ENCODE data around the gene MAPKAP1.

MAPKAP1 gene

DNA sequence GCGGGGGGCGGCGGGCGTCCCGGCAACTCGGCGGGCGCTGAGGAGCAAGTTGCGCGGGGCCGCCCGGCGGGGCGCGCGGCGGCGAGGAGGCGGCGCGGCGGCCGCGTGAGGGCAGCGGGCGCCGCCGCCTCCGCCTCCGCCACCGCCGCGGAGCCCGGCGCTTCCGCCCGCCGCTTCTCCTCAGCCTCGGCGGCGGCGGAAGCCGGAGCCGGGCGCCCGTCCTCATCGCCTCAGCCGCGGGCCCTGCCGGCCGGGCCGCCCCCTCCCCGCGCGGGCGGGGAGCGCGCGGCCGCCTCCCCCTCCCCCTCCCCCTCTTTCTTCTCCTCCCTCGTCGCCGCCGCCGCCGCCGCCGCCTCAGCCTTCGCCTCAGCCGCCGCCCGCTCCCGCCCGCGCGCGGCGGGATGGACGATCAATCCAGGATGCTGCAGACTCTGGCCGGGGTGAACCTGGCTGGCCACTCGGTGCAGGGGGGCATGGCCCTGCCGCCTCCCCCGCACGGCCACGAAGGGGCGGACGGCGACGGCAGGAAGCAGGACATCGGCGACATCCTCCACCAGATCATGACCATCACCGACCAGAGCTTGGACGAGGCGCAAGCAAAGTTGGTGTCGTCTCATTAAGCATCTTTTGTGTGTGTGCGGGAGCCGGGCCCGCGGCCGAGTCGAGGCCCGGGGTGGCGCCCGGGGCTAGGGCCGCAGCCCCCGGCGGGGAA lies 40.2 kb upstream of the MAPKAP1 start, which contains the start of gene PBX3:
PBX3 (plus strand) TSS at position 321 of the 712 bp plus-strand sequence.
- no peak within 1 kb of the TSS for H4K5ac ChIP-seq (ENCODE audit: low read length)
- H3K56ac ChIP-seq (ENCODE audit: low read length), result peak within 1 kb of the TSS; percentile 95
- H2BK120ac ChIP-seq (ENCODE audit: low read depth, low read length), result peak within 1 kb of the TSS; percentile 56
- no peak within 1 kb of the TSS for H4K8ac ChIP-seq (ENCODE audit: low read depth, low read length)
- H3K36me3 ChIP-seq (ENCODE audit: control insufficient read depth, insufficient read depth, low read length), result no peaks in the 10 kb centered on the region
- peak within 1 kb of the TSS; percentile 91 for H2BK5ac ChIP-seq (ENCODE audit: low read length)
- H3K79me1 ChIP-seq (ENCODE audit: low read length), result no peaks in the 10 kb centered on the region
- H3K27ac ChIP-seq (ENCODE audit: low read depth, low read length), result peak within 1 kb of the TSS; percentile 84
- H3K23ac ChIP-seq (ENCODE audit: low read length), result peak within 1 kb of the TSS; percentile 91
- no peak within 1 kb of the TSS for H2BK15ac ChIP-seq (replicated peaks; ENCODE audit: low read depth)
- peak within 1 kb of the TSS; percentile 86 for H3K18ac ChIP-seq (ENCODE audit: low read length)
- H3K27me3 ChIP-seq (ENCODE audit: insufficient read depth, low read length, poor library complexity), result no peaks in the 10 kb centered on the region
- H2AK5ac ChIP-seq (ENCODE audit: low read length), result no peak within 1 kb of the TSS
- H3K4me2 ChIP-seq (ENCODE audit: low read length), result peak within 1 kb of the TSS; percentile 67
- H3K4ac ChIP-seq (ENCODE audit: low read depth, low read length), result peak within 1 kb of the TSS; percentile 88
- H3K4me3 ChIP-seq (ENCODE audit: low read length), result peak within 1 kb of the TSS; percentile 27
- H3K9ac ChIP-seq (ENCODE audit: low read length), result peak within 1 kb of the TSS; percentile 96
- no CpG with 5 or more reads among the region's 107 CpGs for WGBS (ENCODE audit: extremely low coverage, insufficient coverage, low lambda C conversion rate)
- peak; percentile 74 for DNase-seq
- peaks cover 8% of the 10 kb centered on the region for H3K79me2 ChIP-seq (ENCODE audit: control insufficient read depth, insufficient read depth, low read length)
- H3K4me1 ChIP-seq (ENCODE audit: control insufficient read depth, low read depth, low read length), result peaks cover 3% of the 10 kb centered on the region

DNA sequence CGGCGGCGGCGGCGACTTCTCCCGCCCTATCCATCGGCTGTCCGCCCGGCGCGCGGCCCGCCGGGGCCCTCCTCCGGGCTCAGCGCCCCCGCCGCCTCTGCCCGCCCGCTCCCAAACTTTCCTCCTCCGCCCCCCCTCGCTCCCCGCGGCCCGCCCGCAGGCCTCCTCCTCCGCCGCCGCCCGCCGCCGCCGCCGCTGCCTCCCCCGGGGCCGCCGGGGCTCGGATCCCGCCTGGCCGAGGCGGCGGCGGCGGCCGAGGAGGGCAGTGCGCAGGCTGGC lies 39.7 kb upstream of the MAPKAP1 start:
- no peak overlapping the region for H2BK5ac ChIP-seq (ENCODE audit: low read length)
- H3K9ac ChIP-seq (ENCODE audit: low read length), result peak overlapping the region; percentile 40
- peak overlapping the region; percentile 77 for H3K27ac ChIP-seq (ENCODE audit: low read depth, low read length)
- H2AK5ac ChIP-seq (ENCODE audit: low read length), result no peak overlapping the region
- no peak overlapping the region for H3K4me2 ChIP-seq (ENCODE audit: low read length)
- H4K5ac ChIP-seq (ENCODE audit: low read length), result no peak overlapping the region
- H3K79me2 ChIP-seq (ENCODE audit: control insufficient read depth, insufficient read depth, low read length), result peaks cover 8% of the 10 kb centered on the region
- H3K27me3 ChIP-seq (ENCODE audit: insufficient read depth, low read length, poor library complexity), result no peaks in the 10 kb centered on the region
- no peak overlapping the region for H4K8ac ChIP-seq (ENCODE audit: low read depth, low read length)
- H3K36me3 ChIP-seq (ENCODE audit: control insufficient read depth, insufficient read depth, low read length), result no peaks in the 10 kb centered on the region
- DNase-seq, result no peak
- H3K79me1 ChIP-seq (ENCODE audit: low read length), result no peaks in the 10 kb centered on the region
- H3K4me1 ChIP-seq (ENCODE audit: control insufficient read depth, low read depth, low read length), result peaks cover 3% of the 10 kb centered on the region
- no peak overlapping the region for H3K56ac ChIP-seq (ENCODE audit: low read length)
- peak overlapping the region; percentile 88 for H3K4ac ChIP-seq (ENCODE audit: low read depth, low read length)
- H2BK15ac ChIP-seq (replicated peaks; ENCODE audit: low read depth), result no peak overlapping the region
- no CpG with 5 or more reads among the region's 46 CpGs for WGBS (ENCODE audit: extremely low coverage, insufficient coverage, low lambda C conversion rate)
- H3K18ac ChIP-seq (ENCODE audit: low read length), result peak overlapping the region; percentile 86
- H3K23ac ChIP-seq (ENCODE audit: low read length), result no peak overlapping the region
- H3K4me3 ChIP-seq (ENCODE audit: low read length), result no peak overlapping the region
- no peak overlapping the region for H2BK120ac ChIP-seq (ENCODE audit: low read depth, low read length)

DNA sequence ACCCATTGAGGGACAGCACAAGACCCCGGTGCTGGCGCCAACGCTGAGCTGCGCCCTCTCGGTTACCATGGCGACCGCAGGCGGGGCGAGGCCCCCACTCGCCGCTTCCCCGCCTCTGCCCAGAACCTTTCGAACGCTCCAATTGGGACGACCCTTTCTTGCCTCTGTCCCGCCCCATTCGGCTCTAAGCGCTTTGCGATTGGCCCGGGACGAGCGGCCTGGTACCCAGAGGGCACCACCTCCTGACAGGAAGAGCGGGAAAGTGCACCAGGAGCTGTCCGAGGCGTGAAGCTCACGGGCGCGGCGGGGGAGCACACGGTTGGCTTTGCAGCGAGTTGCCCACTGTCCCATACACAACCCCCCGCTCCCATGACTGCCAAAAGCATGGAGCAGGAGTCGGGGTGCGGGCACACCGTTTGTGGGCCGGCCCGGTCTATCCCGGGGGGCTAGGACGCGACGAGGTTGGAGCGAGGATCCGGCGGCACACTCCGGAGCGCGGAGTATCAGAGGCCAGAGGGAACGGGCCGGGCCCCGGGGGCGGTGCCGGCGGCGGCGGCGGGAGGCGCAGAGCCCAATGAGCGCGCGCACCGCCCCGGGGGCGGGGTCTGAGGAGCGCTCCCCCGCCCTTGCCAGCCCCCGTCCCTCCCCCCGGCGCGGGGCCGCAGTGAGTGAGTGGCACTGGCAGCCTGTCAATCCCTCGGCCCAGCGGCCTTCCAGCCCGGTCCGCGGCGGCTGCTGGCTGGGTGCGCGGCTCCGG lies 39.2 kb upstream of the MAPKAP1 start:
- Histone ChIP-seq H4K8ac (ENCODE audit: low read depth, low read length) (no peak overlapping the region), H3K79me2 (ENCODE audit: control insufficient read depth, insufficient read depth, low read length) (peaks cover 8% of the 10 kb centered on the region), H3K27ac (ENCODE audit: low read depth, low read length) (peak overlapping the region; percentile 77), H3K18ac (ENCODE audit: low read length) (no peak overlapping the region), H2AK5ac (ENCODE audit: low read length) (no peak overlapping the region), H2BK15ac (replicated peaks; ENCODE audit: low read depth) (no peak overlapping the region), H2BK5ac (ENCODE audit: low read length) (peak overlapping the region; percentile 91), H3K79me1 (ENCODE audit: low read length) (no peaks in the 10 kb centered on the region), H3K36me3 (ENCODE audit: control insufficient read depth, insufficient read depth, low read length) (no peaks in the 10 kb centered on the region), H3K23ac (ENCODE audit: low read length) (no peak overlapping the region), H3K4me3 (ENCODE audit: low read length) (no peak overlapping the region), H2BK120ac (ENCODE audit: low read depth, low read length) (no peak overlapping the region), H3K9ac (ENCODE audit: low read length) (peak overlapping the region; percentile 77), H3K4me1 (ENCODE audit: control insufficient read depth, low read depth, low read length) (peaks cover 3% of the 10 kb centered on the region), H3K27me3 (ENCODE audit: insufficient read depth, low read length, poor library complexity) (no peaks in the 10 kb centered on the region), H3K4ac (ENCODE audit: low read depth, low read length) (no peak overlapping the region), H3K4me2 (ENCODE audit: low read length) (peak overlapping the region; percentile 60), H3K56ac (ENCODE audit: low read length) (peak overlapping the region; percentile 95), H4K5ac (ENCODE audit: low read length) (no peak overlapping the region)
- no CpG with 5 or more reads among the region's 79 CpGs for WGBS (ENCODE audit: extremely low coverage, insufficient coverage, low lambda C conversion rate)
- peak; percentile 99 for DNase-seq

DNA sequence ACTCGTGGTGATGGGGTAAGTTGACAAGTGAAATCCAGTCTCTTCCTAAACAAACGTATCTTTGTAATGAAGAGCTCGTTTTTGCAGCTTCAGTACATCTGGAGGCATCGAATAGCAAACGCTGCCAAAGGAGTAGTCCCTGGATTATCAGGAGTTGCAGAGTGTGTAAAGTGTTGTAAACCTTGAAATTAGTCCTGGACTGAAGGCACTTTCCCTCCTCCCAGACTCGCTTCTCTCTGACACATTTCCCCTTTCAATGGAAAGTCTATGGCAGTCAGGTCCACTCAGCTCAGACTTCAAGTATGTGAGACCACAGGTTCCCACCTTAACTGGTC lies 38.6 kb upstream of the MAPKAP1 start:
- H3K4me1 ChIP-seq (ENCODE audit: control insufficient read depth, low read depth, low read length), result peaks cover 3% of the 10 kb centered on the region
- peak overlapping the region; percentile 50 for H3K56ac ChIP-seq (ENCODE audit: low read length)
- no peaks in the 10 kb centered on the region for H3K27me3 ChIP-seq (ENCODE audit: insufficient read depth, low read length, poor library complexity)
- H2BK120ac ChIP-seq (ENCODE audit: low read depth, low read length), result no peak overlapping the region
- peak overlapping the region; percentile 45 for H3K4me2 ChIP-seq (ENCODE audit: low read length)
- no peak overlapping the region for H4K5ac ChIP-seq (ENCODE audit: low read length)
- H3K9ac ChIP-seq (ENCODE audit: low read length), result peak overlapping the region; percentile 21
- no peak overlapping the region for H2BK15ac ChIP-seq (replicated peaks; ENCODE audit: low read depth)
- H3K36me3 ChIP-seq (ENCODE audit: control insufficient read depth, insufficient read depth, low read length), result no peaks in the 10 kb centered on the region
- peaks cover 8% of the 10 kb centered on the region for H3K79me2 ChIP-seq (ENCODE audit: control insufficient read depth, insufficient read depth, low read length)
- H3K79me1 ChIP-seq (ENCODE audit: low read length), result no peaks in the 10 kb centered on the region
- no peak overlapping the region for H2AK5ac ChIP-seq (ENCODE audit: low read length)
- no peak overlapping the region for H3K23ac ChIP-seq (ENCODE audit: low read length)
- H3K4ac ChIP-seq (ENCODE audit: low read depth, low read length), result no peak overlapping the region
- no CpG with 5 or more reads among the region's 6 CpGs for WGBS (ENCODE audit: extremely low coverage, insufficient coverage, low lambda C conversion rate)
- DNase-seq, result no peak
- H2BK5ac ChIP-seq (ENCODE audit: low read length), result no peak overlapping the region
- H3K18ac ChIP-seq (ENCODE audit: low read length), result no peak overlapping the region
- H3K4me3 ChIP-seq (ENCODE audit: low read length), result no peak overlapping the region
- H3K27ac ChIP-seq (ENCODE audit: low read depth, low read length), result no peak overlapping the region
- H4K8ac ChIP-seq (ENCODE audit: low read depth, low read length), result no peak overlapping the region

DNA sequence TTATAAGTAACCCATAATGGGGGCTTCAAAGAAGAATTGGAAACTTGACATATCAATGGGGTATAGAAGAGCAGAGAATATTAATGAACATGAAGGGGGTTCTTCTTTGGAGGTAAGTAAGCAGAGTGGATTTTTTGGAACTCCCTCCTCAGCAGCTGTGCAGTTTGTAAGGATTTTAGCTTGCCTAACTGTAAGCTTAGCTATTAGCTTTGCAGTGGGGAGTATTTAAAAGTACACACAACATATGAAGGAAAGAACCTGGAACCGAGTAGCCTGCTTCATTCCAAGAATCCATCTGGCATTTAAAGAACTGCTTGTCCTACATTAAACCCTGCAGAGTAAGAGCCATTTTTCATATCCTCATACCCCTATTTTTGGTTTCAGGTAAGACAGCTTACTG lies 38.0 kb upstream of the MAPKAP1 start:
- Histone ChIP-seq H4K8ac (ENCODE audit: low read depth, low read length) (no peak overlapping the region), H2AK5ac (ENCODE audit: low read length) (no peak overlapping the region), H2BK120ac (ENCODE audit: low read depth, low read length) (no peak overlapping the region), H2BK15ac (replicated peaks; ENCODE audit: low read depth) (no peak overlapping the region), H3K79me1 (ENCODE audit: low read length) (no peaks in the 10 kb centered on the region), H3K23ac (ENCODE audit: low read length) (no peak overlapping the region), H3K9ac (ENCODE audit: low read length) (no peak overlapping the region), H3K4ac (ENCODE audit: low read depth, low read length) (no peak overlapping the region), H3K4me3 (ENCODE audit: low read length) (no peak overlapping the region), H3K56ac (ENCODE audit: low read length) (no peak overlapping the region), H3K18ac (ENCODE audit: low read length) (no peak overlapping the region), H3K4me1 (ENCODE audit: control insufficient read depth, low read depth, low read length) (peaks cover 3% of the 10 kb centered on the region), H3K36me3 (ENCODE audit: control insufficient read depth, insufficient read depth, low read length) (no peaks in the 10 kb centered on the region), H2BK5ac (ENCODE audit: low read length) (no peak overlapping the region), H3K4me2 (ENCODE audit: low read length) (no peak overlapping the region), H4K5ac (ENCODE audit: low read length) (no peak overlapping the region), H3K27me3 (ENCODE audit: insufficient read depth, low read length, poor library complexity) (no peaks in the 10 kb centered on the region), H3K27ac (ENCODE audit: low read depth, low read length) (no peak overlapping the region), H3K79me2 (ENCODE audit: control insufficient read depth, insufficient read depth, low read length) (peaks cover 8% of the 10 kb centered on the region)
- DNase-seq, result no peak
- no CpG with 5 or more reads among the region's 1 CpG for WGBS (ENCODE audit: extremely low coverage, insufficient coverage, low lambda C conversion rate)
